H9 (cell line): Measurements from ENCODE around the gene PLCB1. TPM values are rescaled to one million over a fixed set of nuclear protein-coding genes. Genes with fewer than 3 reads are reported as not detected.

Source experiments
- DNase-seq: peaks from one replicate; pipeline ENCODE4 v3.0.0-alpha.2; 2017
- H2AFZ ChIP-seq: one replicate; pipeline ENCODE4 v1.6.1; 2013; ENCODE audit warnings: mild to moderate bottlenecking, low read length, control low read depth, moderate library complexity
- H2AK5ac ChIP-seq: 2 replicates; pipeline ENCODE4 v1.6.1; 2013; ENCODE audit warnings: low read length, control low read depth, mixed read lengths; ENCODE audit not compliant: insufficient read length
- H2BK120ac ChIP-seq: one replicate; pipeline ENCODE4 v1.6.1; 2013; ENCODE audit warnings: low read depth, mild to moderate bottlenecking, low read length, control low read depth, inconsistent platforms; ENCODE audit not compliant: poor library complexity, severe bottlenecking
- H2BK12ac ChIP-seq: 2 replicates; pipeline ENCODE4 v1.6.1; 2013; ENCODE audit warnings: low read length, control low read depth, mixed read lengths, low read depth; ENCODE audit not compliant: insufficient read length
- H2BK15ac ChIP-seq: 2 replicates; pipeline ENCODE4 v1.6.1; 2013; ENCODE audit warnings: low read depth, low read length, control low read depth
- H2BK20ac ChIP-seq: one replicate; pipeline ENCODE4 v1.6.1; 2013; ENCODE audit warnings: low read depth, mild to moderate bottlenecking, low read length, control low read depth, inconsistent platforms; ENCODE audit not compliant: poor library complexity, severe bottlenecking
- H2BK5ac ChIP-seq: 2 replicates; pipeline ENCODE4 v1.6.1; 2013; ENCODE audit warnings: low read length, control low read depth, mixed read lengths; ENCODE audit not compliant: insufficient read length
- H3K14ac ChIP-seq: 2 replicates; pipeline ENCODE4 v1.6.1; 2013; ENCODE audit warnings: low read length, control low read depth; ENCODE audit not compliant: insufficient read depth
- H3K18ac ChIP-seq: 2 replicates; pipeline ENCODE4 v1.6.1; 2013; ENCODE audit warnings: low read depth, mild to moderate bottlenecking, mixed read lengths, low read length, control low read depth; ENCODE audit not compliant: insufficient read length
- H3K23ac ChIP-seq: 2 replicates; pipeline ENCODE4 v1.6.1; 2013; ENCODE audit warnings: low read length, control low read depth, mixed read lengths, low read depth; ENCODE audit not compliant: insufficient read length
- H3K23me2 ChIP-seq: 2 replicates; pipeline ENCODE4 v1.6.1; 2013; ENCODE audit warnings: low read depth, mild to moderate bottlenecking, mixed read lengths, low read length, control low read depth; ENCODE audit not compliant: insufficient read length, poor library complexity, severe bottlenecking
- H3K27ac ChIP-seq: 2 replicates; pipeline ENCODE4 v1.5.1; 2013; ENCODE audit warnings: low read length, control low read depth, mixed read lengths, low read depth; ENCODE audit not compliant: insufficient read length
- H3K27me3 ChIP-seq: 2 replicates; pipeline ENCODE4 v1.6.1; 2013; ENCODE audit warnings: low read length, control low read depth, inconsistent platforms; ENCODE audit not compliant: insufficient read depth
- H3K4ac ChIP-seq: 2 replicates; pipeline ENCODE4 v1.6.1; 2013; ENCODE audit warnings: low read depth, mild to moderate bottlenecking, control low read depth, inconsistent platforms, low read length, moderate library complexity
- H3K4me1 ChIP-seq: 2 replicates; pipeline ENCODE4 v1.6.1; 2013; ENCODE audit warnings: low read length, control low read depth, inconsistent platforms; ENCODE audit not compliant: insufficient read depth
- H3K4me2 ChIP-seq: 2 replicates; pipeline ENCODE4 v1.6.1; 2013; ENCODE audit warnings: low read length, control low read depth, mixed read lengths; ENCODE audit not compliant: insufficient read length, insufficient read depth
- H3K56ac ChIP-seq: 2 replicates; pipeline ENCODE4 v1.6.1; 2013; ENCODE audit warnings: low read depth, mild to moderate bottlenecking, mixed read lengths, low read length, control low read depth; ENCODE audit not compliant: insufficient read length
- H3K79me1 ChIP-seq: 2 replicates; pipeline ENCODE4 v1.6.1; 2013; ENCODE audit warnings: low read depth, mild to moderate bottlenecking, moderate library complexity, low read length, control low read depth, inconsistent platforms; ENCODE audit not compliant: insufficient read depth, poor library complexity, severe bottlenecking
- H3K79me2 ChIP-seq: 2 replicates; pipeline ENCODE4 v1.6.1; 2013; ENCODE audit warnings: low read length, control low read depth, inconsistent platforms; ENCODE audit not compliant: insufficient read depth
- H3K9ac ChIP-seq: 2 replicates; pipeline ENCODE4 v1.6.1; 2013; ENCODE audit warnings: low read length, control low read depth, mixed read lengths; ENCODE audit not compliant: insufficient read length; ENCODE audit errors: extremely low read depth
- H3K9me3 ChIP-seq: one replicate; pipeline ENCODE4 v1.6.1; 2013; ENCODE audit warnings: low read depth, low read length, inconsistent platforms; ENCODE audit not compliant: control insufficient read depth
- H3T11ph ChIP-seq: one replicate; pipeline ENCODE4 v1.6.1; 2013; ENCODE audit warnings: mild to moderate bottlenecking, low read length, control low read depth, inconsistent platforms
- H4K20me1 ChIP-seq: one replicate; pipeline ENCODE4 v1.6.1; 2013; ENCODE audit not compliant: control insufficient read depth, insufficient read length, insufficient read depth
- H4K5ac ChIP-seq: 2 replicates; pipeline ENCODE4 v1.6.1; 2013; ENCODE audit warnings: low read depth, mild to moderate bottlenecking, mixed read lengths, low read length, control low read depth; ENCODE audit not compliant: insufficient read length
- H4K8ac ChIP-seq: replicated peaks from 2 replicates; pipeline ENCODE4 v1.6.1; 2013; ENCODE audit warnings: low read length, control low read depth, mixed read lengths, low read depth; ENCODE audit not compliant: insufficient read length
- H4K91ac ChIP-seq: 2 replicates; pipeline ENCODE4 v1.6.1; 2013; ENCODE audit warnings: low read depth, mild to moderate bottlenecking, moderate library complexity, mixed read lengths, low read length, control low read depth; ENCODE audit not compliant: insufficient read length
- H3K27ac Mint-ChIP-seq, 3 experiments: 2 replicates in 2 of 3; 3 replicates in 1 of 3; pipeline ENCODE4 v1.8.0; 2020 to 2021; ENCODE audit warnings: mixed read lengths in 3 of 3, mild to moderate bottlenecking in 1 of 3, moderate library complexity in 1 of 3
- H3K27me3 Mint-ChIP-seq: 2 replicates; pipeline ENCODE4 v1.8.0; 2021; ENCODE audit warnings: low read depth, mild to moderate bottlenecking, moderate library complexity, mixed read lengths
- H3K36me3 Mint-ChIP-seq, 3 experiments: 2 replicates in 2 of 3; 3 replicates in 1 of 3; pipeline ENCODE4 v1.8.0; 2020 to 2021; ENCODE audit warnings: low read depth in 3 of 3, mixed read lengths in 3 of 3; ENCODE audit not compliant: insufficient read depth in 1 of 3
- H3K4me1 Mint-ChIP-seq, 2 experiments: 2 replicates each; pipeline ENCODE4 v1.8.0; 2020; ENCODE audit warnings: mixed read lengths in 2 of 2
- H3K4me3 Mint-ChIP-seq, 2 experiments: 2 replicates in 1 of 2; 3 replicates in 1 of 2; pipeline ENCODE4 v1.8.0; 2020 to 2021; ENCODE audit warnings: mild to moderate bottlenecking in 2 of 2, mixed read lengths in 2 of 2, moderate library complexity in 1 of 2
- H3K9me3 Mint-ChIP-seq, 2 experiments: 2 replicates in 1 of 2; 3 replicates in 1 of 2; pipeline ENCODE4 v1.8.0; 2020; ENCODE audit warnings: mild to moderate bottlenecking in 2 of 2, mixed read lengths in 2 of 2, moderate library complexity in 1 of 2
- CTCF ChIP-seq: fragments of 200-600 bp; sonication (generic); conservative IDR thresholded peaks from 3 replicates; pipeline ENCODE4 v1.8.0; 2021; ENCODE audit warnings: antibody characterized with exemption, mild to moderate bottlenecking
- WGBS: extraction: QIAGEN DNeasy Blood & Tissue Kit; methylation state at CpG from one replicate; pipeline ENCODE4 v1.1.7; 2013; ENCODE audit warnings: missing lambda C conversion rate, low lambda C conversion rate, mixed read lengths; ENCODE audit not compliant: insufficient read length; ENCODE audit errors: extremely low coverage; 5-methylcytosine and 5-hydroxymethylcytosine counted together
- total RNA-seq: library from RNA; stranded (reverse); gene quantifications from 2 replicates; pipeline ENCODE4 v1.2.1, GENCODE V29; 2021

PLCB1 gene
- total RNA-seq, 1 experiment from 2014 or later = 11.5 TPM

GRCh38 chr20:8117636-8118035 lies 14.4 kb upstream of the PLCB1 start:
- Histone ChIP-seq H3T11ph (no peak overlapping the region), H2BK20ac (no peak overlapping the region), H3K27me3 (no peaks in the 10 kb centered on the region), H3K9me3 (no peaks in the 10 kb centered on the region), H2BK12ac (no peak overlapping the region), H3K4ac (no peak overlapping the region), H4K91ac (no peak overlapping the region), H2AFZ (no peak overlapping the region), H2BK5ac (no peak overlapping the region), H2BK120ac (no peak overlapping the region), H3K56ac (no peak overlapping the region), H3K9ac (no peak overlapping the region), H4K20me1 (no peaks in the 10 kb centered on the region), H3K79me2 (no peaks in the 10 kb centered on the region), H4K8ac (no peak overlapping the region), H3K23me2 (no peaks in the 10 kb centered on the region), H4K5ac (no peak overlapping the region), H2BK15ac (no peak overlapping the region), H3K79me1 (no peaks in the 10 kb centered on the region), H2AK5ac (no peak overlapping the region), H3K4me1 (no peaks in the 10 kb centered on the region), H3K18ac (no peak overlapping the region), H3K14ac (no peak overlapping the region), H3K4me2 (no peak overlapping the region), H3K27ac (no peak overlapping the region), H3K23ac (no peak overlapping the region)
- WGBS = no CpG with 5 or more reads among the region's 3 CpGs
- Mint-ChIP-seq H3K27me3 (no peaks in the 10 kb centered on the region; the same call in 1 of the 2 replicates), H3K9me3 (peaks cover 1 to 8% of the 10 kb centered on the region in 2 experiments), H3K36me3 (peaks cover 0 to 11% (median 3%) of the 10 kb centered on the region in 3 experiments; a peak in 3 of 7 replicates), H3K27ac (no peak overlapping the region), H3K4me1 (peaks cover 4 to 6% of the 10 kb centered on the region in 2 experiments; a peak in 3 of 4 replicates), H3K4me3 (no peak overlapping the region)
- no peak for DNase-seq
- TF ChIP-seq CTCF = no peak
